Ishikawa (cell line): Measurements from ENCODE around the gene DIAPH3.

Experiments used
- CEBPB ChIP-seq: IDR thresholded peaks from 2 replicates; pipeline ENCODE4 v1.6.1; 2012
- CREB1 ChIP-seq: IDR thresholded peaks from 2 replicates; pipeline ENCODE4 v1.6.1; 2012; ENCODE audit warnings: low read depth
- EGR1 ChIP-seq: IDR thresholded peaks from 2 replicates; pipeline ENCODE4 v1.6.1; 2012
- EP300 ChIP-seq: IDR thresholded peaks from 2 replicates; pipeline ENCODE4 v1.6.1; 2012; ENCODE audit warnings: borderline replicate concordance
- FOXM1 ChIP-seq: IDR thresholded peaks from 2 replicates; pipeline ENCODE4 v1.6.1; 2012; ENCODE audit warnings: low read depth, borderline replicate concordance
- MAX ChIP-seq: IDR thresholded peaks from 2 replicates; pipeline ENCODE4 v1.6.1; 2012
- NFIC ChIP-seq: IDR thresholded peaks from 2 replicates; pipeline ENCODE4 v1.6.1; 2012
- RAD21 ChIP-seq: IDR thresholded peaks from 2 replicates; pipeline ENCODE4 v1.6.1; 2012; ENCODE audit warnings: low read depth
- REST ChIP-seq: IDR thresholded peaks from 2 replicates; pipeline ENCODE4 v1.6.1; 2012; ENCODE audit warnings: low read depth, mild to moderate bottlenecking
- TAF1 ChIP-seq: IDR thresholded peaks from 2 replicates; pipeline ENCODE4 v1.6.1; 2012; ENCODE audit warnings: low read depth, mild to moderate bottlenecking
- TCF12 ChIP-seq: IDR thresholded peaks from 2 replicates; pipeline ENCODE4 v1.6.1; 2012; ENCODE audit warnings: low read depth
- TEAD4 ChIP-seq: IDR thresholded peaks from 2 replicates; pipeline ENCODE4 v1.6.1; 2012
- USF1 ChIP-seq: IDR thresholded peaks from 2 replicates; pipeline ENCODE4 v1.6.1; 2012
- YY1 ChIP-seq: IDR thresholded peaks from 2 replicates; pipeline ENCODE4 v1.6.1; 2012; ENCODE audit warnings: low read depth
- ZBTB7A ChIP-seq: IDR thresholded peaks from 2 replicates; pipeline ENCODE4 v1.6.1; 2012; ENCODE audit warnings: low read depth

Gene DIAPH3

GRCh38 chr13:59701261-59701660 lies 462.5 kb downstream of the DIAPH3 start:
- TF ChIP-seq FOXM1: no peak
- TF ChIP-seq YY1: no peak
- no peak for TF ChIP-seq EGR1
- no peak for TF ChIP-seq RAD21
- no peak for TF ChIP-seq REST
- no peak for TF ChIP-seq NFIC
- no peak for TF ChIP-seq TCF12
- no peak for TF ChIP-seq ZBTB7A
- no peak for TF ChIP-seq CEBPB
- no peak for TF ChIP-seq MAX
- TF ChIP-seq EP300: no peak
- no peak for TF ChIP-seq TEAD4
- TF ChIP-seq TAF1: no peak
- TF ChIP-seq CREB1: no peak
- TF ChIP-seq USF1: no peak

- TF ChIP-seq TCF12 (no peak), CREB1 (no peak), RAD21 (no peak), REST (no peak), EGR1 (no peak), MAX (no peak), YY1 (no peak), USF1 (no peak), EP300 (no peak), CEBPB (no peak), ZBTB7A (no peak)
Observed at GRCh38 chr13:59700281-59700680, 463.4 kb downstream of the DIAPH3 start.

GRCh38 chr13:59696271-59696670 lies 467.5 kb downstream of the DIAPH3 start:
- TF ChIP-seq TEAD4 (no peak), ZBTB7A (no peak), CEBPB (no peak), FOXM1 (no peak), EP300 (no peak), MAX (no peak), TAF1 (no peak), EGR1 (no peak), REST (no peak), CREB1 (no peak), NFIC (no peak), USF1 (no peak), YY1 (no peak), TCF12 (no peak), RAD21 (no peak)

GRCh38 chr13:59691501-59692066 lies 472.1 kb downstream of the DIAPH3 start:
- TF ChIP-seq YY1 (no peak), RAD21 (no peak), TAF1 (no peak), ZBTB7A (no peak), CREB1 (no peak), USF1 (no peak), EP300 (no peak), TEAD4 (no peak), TCF12 (no peak), CEBPB (no peak), REST (no peak), FOXM1 (no peak), NFIC (no peak), EGR1 (no peak), MAX (no peak)
